CD4-positive, alpha-beta T cell treated with Interleukin-4 for 4 hours (primary cell): ENCODE measurements around the gene ZNF433.

Experiments used
- DNase-seq: peaks from one replicate; pipeline ENCODE4 v3.0.0-alpha.2; 2020

The ZNF433 gene

GRCh38 chr19:11987405-11988281 lies 47.8 kb downstream of the ZNF433 start:
- DNase-seq: peak; percentile 88

GRCh38 chr19:11986754-11987153 lies 48.7 kb downstream of the ZNF433 start:
- DNase-seq: no peak

DNA sequence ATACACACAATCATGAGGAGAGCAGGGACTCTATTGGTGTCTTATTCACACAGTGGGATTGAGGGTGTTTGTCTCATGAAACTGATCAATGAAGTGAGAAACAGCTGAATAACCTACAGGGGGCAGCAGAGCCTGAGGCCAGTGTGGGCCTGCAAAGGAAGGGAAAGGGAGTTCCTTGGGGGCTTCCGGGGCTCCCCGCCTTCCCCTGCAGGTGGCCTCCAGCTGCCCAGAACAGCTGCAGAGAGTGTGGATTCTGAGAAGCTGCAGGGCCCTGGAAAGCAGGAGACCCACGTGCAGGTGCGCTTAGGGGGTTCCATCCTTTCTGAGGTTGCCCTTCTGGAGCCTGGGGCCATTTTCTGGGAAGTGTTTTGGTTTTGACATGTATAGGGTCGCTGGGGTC lies 50.5 kb downstream of the ZNF433 start:
- peak; percentile 10 for DNase-seq

- no peak for DNase-seq
Measured at GRCh38 chr19:11982526-11982925, 53.0 kb downstream of the ZNF433 start.

DNA sequence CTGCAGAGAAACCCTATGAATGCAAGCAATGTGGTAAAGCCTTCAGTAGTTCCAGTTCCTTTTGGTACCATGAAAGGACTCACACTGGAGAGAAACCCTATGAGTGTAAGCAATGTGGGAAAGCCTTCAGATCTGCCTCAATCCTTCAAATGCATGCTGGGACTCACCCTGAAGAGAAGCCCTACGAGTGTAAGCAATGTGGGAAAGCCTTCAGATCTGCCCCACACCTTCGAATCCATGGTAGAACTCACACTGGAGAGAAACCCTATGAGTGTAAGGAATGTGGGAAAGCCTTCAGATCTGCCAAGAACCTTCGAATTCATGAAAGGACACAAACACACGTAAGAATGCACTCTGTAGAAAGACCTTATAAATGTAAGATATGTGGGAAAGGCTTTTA lies 56.0 kb downstream of the ZNF433 start:
- DNase-seq: no peak

- no peak for DNase-seq
Measured at GRCh38 chr19:11978492-11979100, 56.9 kb downstream of the ZNF433 start.

DNA sequence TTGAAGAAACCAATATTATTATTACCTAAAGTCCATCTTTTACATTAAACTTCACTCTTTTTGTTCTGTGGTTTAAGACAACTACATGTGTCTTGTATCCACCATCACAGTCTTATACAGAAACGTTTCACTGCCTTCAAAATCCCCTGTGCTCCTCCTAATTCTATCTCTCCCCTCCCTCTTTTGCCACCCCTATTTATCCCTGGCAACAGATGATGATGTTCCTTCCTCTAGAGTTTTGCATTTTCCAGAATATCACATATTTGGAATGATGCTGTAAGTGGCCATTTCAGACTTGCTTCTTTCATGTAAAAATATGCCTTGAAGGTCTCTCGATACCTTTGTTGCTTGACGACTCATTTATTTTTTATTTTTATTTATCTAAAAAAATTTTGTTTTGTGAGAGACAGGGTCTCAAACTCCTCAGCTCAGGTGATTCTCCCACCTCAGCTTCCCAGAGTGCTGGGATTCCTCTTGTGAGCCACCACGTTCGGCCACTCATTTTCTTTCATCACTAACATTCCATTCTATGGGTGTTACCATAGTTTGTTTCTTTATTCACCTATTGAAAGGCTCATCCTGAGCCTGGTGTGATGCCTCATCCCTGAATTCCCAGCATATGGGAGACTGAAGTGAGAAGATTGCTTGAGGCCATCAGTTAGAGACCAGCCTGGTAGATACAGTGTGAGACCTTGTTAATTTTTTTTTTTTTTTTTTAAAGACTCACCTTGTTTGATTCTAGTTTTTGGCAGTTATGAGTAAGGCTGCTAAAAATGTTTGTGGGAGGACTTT lies 62.3 kb downstream of the ZNF433 start:
- no peak for DNase-seq

DNA sequence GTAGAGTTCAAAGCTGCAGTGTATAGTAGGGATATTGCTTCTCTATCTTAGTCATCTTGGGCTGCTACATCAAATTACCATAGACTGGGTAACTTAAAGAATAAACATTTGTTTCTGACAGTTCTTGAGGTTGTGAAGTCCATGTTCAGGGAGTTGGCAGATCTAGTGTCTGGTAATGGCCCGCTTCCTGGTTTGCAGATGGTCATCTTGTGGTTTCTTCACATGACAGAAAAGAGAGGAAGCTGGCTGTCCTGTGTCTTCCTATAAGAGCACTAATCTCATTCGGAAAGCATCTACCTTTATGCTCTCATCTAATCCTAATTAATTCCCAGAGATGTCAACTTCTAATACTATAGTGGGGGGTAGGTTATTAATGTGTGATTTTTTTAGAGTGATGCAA lies 64.4 kb downstream of the ZNF433 start:
- DNase-seq: peak; percentile 2

GRCh38 chr19:11970174-11970573 lies 65.3 kb downstream of the ZNF433 start:
- DNase-seq: no peak

DNA sequence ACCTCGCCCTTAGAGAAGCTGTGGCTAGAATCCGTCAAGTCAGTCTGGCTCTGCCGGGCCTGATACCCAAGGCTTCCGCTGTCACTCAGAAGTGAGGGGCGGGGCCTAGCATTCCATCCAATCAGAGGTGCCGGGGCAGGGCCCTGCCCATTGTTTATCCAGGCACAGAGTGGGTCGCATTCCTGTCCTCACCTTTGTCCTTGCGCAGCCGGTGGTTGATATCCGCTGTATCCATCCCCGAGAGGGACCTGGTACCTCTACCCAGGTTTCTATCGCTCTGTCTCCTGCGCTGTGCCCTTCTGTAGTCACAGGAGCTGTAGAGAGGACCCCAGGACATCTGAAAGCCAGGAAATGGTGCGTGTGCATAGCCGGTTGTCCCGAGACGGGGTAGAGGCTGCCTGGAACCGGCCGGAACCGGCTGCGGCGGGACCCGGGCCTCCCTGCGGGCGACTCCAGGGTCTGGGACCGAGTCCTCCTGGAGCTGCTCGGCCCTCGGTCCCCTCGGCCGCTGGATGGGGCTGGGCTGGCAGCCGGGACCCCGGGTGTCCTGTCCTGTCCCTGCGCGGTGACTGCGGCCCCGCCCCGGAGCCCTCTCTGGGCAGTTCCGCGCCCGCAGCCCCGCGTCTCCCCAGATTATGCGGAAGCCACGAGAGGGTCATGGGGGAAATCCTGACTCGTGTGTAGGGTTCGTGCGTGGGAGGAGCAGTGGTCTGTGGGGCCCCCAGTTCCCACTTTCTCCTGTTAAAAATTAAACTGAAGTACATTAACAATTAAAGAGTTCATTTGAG lies 70.4 kb downstream of the ZNF433 start, which contains the start of gene ZNF763:
ZNF763 (plus strand) TSS at position 183 of the 788 bp plus-strand sequence; CDS start at position 352, 169 bp downstream.
- DNase-seq: peak; percentile 89
